Ishikawa (cell line): ENCODE measurements around the gene SUN3.
A peak's percentile ranks its signal among the peaks of the same experiment; 100 is the strongest.

Experiments used
- CEBPB ChIP-seq: IDR thresholded peaks from 2 replicates; pipeline ENCODE4 v1.6.1; 2012
- CREB1 ChIP-seq: IDR thresholded peaks from 2 replicates; pipeline ENCODE4 v1.6.1; 2012; ENCODE audit warnings: low read depth
- EGR1 ChIP-seq: IDR thresholded peaks from 2 replicates; pipeline ENCODE4 v1.6.1; 2012
- EP300 ChIP-seq: IDR thresholded peaks from 2 replicates; pipeline ENCODE4 v1.6.1; 2012; ENCODE audit warnings: borderline replicate concordance
- FOXM1 ChIP-seq: IDR thresholded peaks from 2 replicates; pipeline ENCODE4 v1.6.1; 2012; ENCODE audit warnings: low read depth, borderline replicate concordance
- MAX ChIP-seq: IDR thresholded peaks from 2 replicates; pipeline ENCODE4 v1.6.1; 2012
- NFIC ChIP-seq: IDR thresholded peaks from 2 replicates; pipeline ENCODE4 v1.6.1; 2012
- RAD21 ChIP-seq: IDR thresholded peaks from 2 replicates; pipeline ENCODE4 v1.6.1; 2012; ENCODE audit warnings: low read depth
- REST ChIP-seq: IDR thresholded peaks from 2 replicates; pipeline ENCODE4 v1.6.1; 2012; ENCODE audit warnings: low read depth, mild to moderate bottlenecking
- TAF1 ChIP-seq: IDR thresholded peaks from 2 replicates; pipeline ENCODE4 v1.6.1; 2012; ENCODE audit warnings: low read depth, mild to moderate bottlenecking
- TCF12 ChIP-seq: IDR thresholded peaks from 2 replicates; pipeline ENCODE4 v1.6.1; 2012; ENCODE audit warnings: low read depth
- TEAD4 ChIP-seq: IDR thresholded peaks from 2 replicates; pipeline ENCODE4 v1.6.1; 2012
- USF1 ChIP-seq: IDR thresholded peaks from 2 replicates; pipeline ENCODE4 v1.6.1; 2012
- YY1 ChIP-seq: IDR thresholded peaks from 2 replicates; pipeline ENCODE4 v1.6.1; 2012; ENCODE audit warnings: low read depth
- ZBTB7A ChIP-seq: IDR thresholded peaks from 2 replicates; pipeline ENCODE4 v1.6.1; 2012; ENCODE audit warnings: low read depth

Gene SUN3

GRCh38 chr7:48042216-48042615 is 13.3 kb upstream of the SUN3 start:
- no peak for TF ChIP-seq TEAD4
- no peak for TF ChIP-seq CEBPB

GRCh38 chr7:48041653-48041970 is 12.7 kb upstream of the SUN3 start:
- TF ChIP-seq EGR1 (no peak), NFIC (no peak), FOXM1 (no peak), CEBPB (no peak), RAD21 (no peak), ZBTB7A (no peak), USF1 (no peak), REST (no peak), YY1 (no peak), TAF1 (no peak), CREB1 (no peak), EP300 (no peak), TEAD4 (no peak), TCF12 (no peak)

GRCh38 chr7:48040944-48041652 is 12.2 kb upstream of the SUN3 start:
- no peak for TF ChIP-seq NFIC
- TF ChIP-seq ZBTB7A: no peak
- no peak for TF ChIP-seq EGR1
- no peak for TF ChIP-seq YY1
- TF ChIP-seq FOXM1: no peak
- no peak for TF ChIP-seq USF1
- TF ChIP-seq CEBPB: no peak

GRCh38 chr7:48038815-48039506 is 10.1 kb upstream of the SUN3 start:
- TF ChIP-seq TCF12: no peak
- no peak for TF ChIP-seq CEBPB
- TF ChIP-seq YY1: no peak
- TF ChIP-seq CREB1: no peak
- TF ChIP-seq RAD21: no peak
- TF ChIP-seq ZBTB7A: no peak
- TF ChIP-seq NFIC: no peak
- no peak for TF ChIP-seq MAX
- no peak for TF ChIP-seq TAF1
- TF ChIP-seq EP300: no peak
- TF ChIP-seq USF1: no peak
- TF ChIP-seq EGR1: no peak
- no peak for TF ChIP-seq REST
- no peak for TF ChIP-seq FOXM1
- TF ChIP-seq TEAD4: no peak

GRCh38 chr7:48035967-48036478 is 7.1 kb upstream of the SUN3 start:
- no peak for TF ChIP-seq EP300
- no peak for TF ChIP-seq TAF1
- no peak for TF ChIP-seq CEBPB
- TF ChIP-seq TEAD4: no peak
- TF ChIP-seq FOXM1: no peak
- no peak for TF ChIP-seq CREB1
- TF ChIP-seq MAX: peak; percentile 65; the same call in 1 of the 2 replicates
- no peak for TF ChIP-seq RAD21
- TF ChIP-seq EGR1: no peak
- no peak for TF ChIP-seq NFIC
- 0 out of 2 replicates have a peak, but pooled peaks have one; percentile 4 for TF ChIP-seq USF1
